DND-41 (cell line): ENCODE data around the gene LHFPL2.

Source experiments
- ATAC-seq: fragments of 200-7000 bp; cut with Tn5 transposase; 3 replicates; pipeline ENCODE4 v1.9.1; 2021; ENCODE audit warnings: low read depth; ENCODE audit not compliant: insufficient read depth
- DNase-seq: peaks from one replicate; pipeline ENCODE4 v3.0.0-alpha.2; 2020
- H2AFZ ChIP-seq: 2 replicates; pipeline ENCODE4 v1.6.0; 2012; ENCODE audit warnings: low read depth, low read length
- H3K27ac ChIP-seq: 2 replicates; pipeline ENCODE4 v1.5.1; 2012; ENCODE audit warnings: low read length, inconsistent platforms
- H3K27me3 ChIP-seq: fragments of 200-600 bp; sonication (generic); 2 replicates; pipeline ENCODE4 v1.6.0; 2012; ENCODE audit warnings: low read length, mild to moderate bottlenecking, inconsistent platforms; ENCODE audit not compliant: insufficient read depth, poor library complexity
- H3K36me3 ChIP-seq: 2 replicates; pipeline ENCODE4 v1.5.1; 2012; ENCODE audit warnings: low read length, inconsistent platforms; ENCODE audit not compliant: insufficient read depth
- H3K4me1 ChIP-seq: 2 replicates; pipeline ENCODE4 v1.5.1; 2012; ENCODE audit warnings: mild to moderate bottlenecking, low read length; ENCODE audit not compliant: insufficient read depth
- H3K4me2 ChIP-seq: 2 replicates; pipeline ENCODE4 v1.6.0; 2012; ENCODE audit warnings: mild to moderate bottlenecking, moderate library complexity, low read length, inconsistent platforms; ENCODE audit not compliant: insufficient read depth
- H3K4me3 ChIP-seq, 2 experiments: fragments of 200-600 bp in 1 of 2; shearing (Covaris generic) in 1 of 2; 2 replicates each; pipeline ENCODE4 v1.5.1; 2012 to 2016; ENCODE audit warnings: inconsistent platforms in 2 of 2, low read length in 2 of 2, mild to moderate bottlenecking in 2 of 2, low read depth in 1 of 2, moderate library complexity in 1 of 2
- H3K79me2 ChIP-seq: 2 replicates; pipeline ENCODE4 v1.6.0; 2012; ENCODE audit warnings: low read length, inconsistent platforms; ENCODE audit not compliant: insufficient read depth
- H3K9ac ChIP-seq: 2 replicates; pipeline ENCODE4 v1.6.0; 2012; ENCODE audit warnings: low read depth, mild to moderate bottlenecking, inconsistent platforms, low read length, moderate library complexity
- H3K9me3 ChIP-seq: 2 replicates; pipeline ENCODE4 v1.5.1; 2012; ENCODE audit warnings: low read length, moderate library complexity, mild to moderate bottlenecking, inconsistent platforms; ENCODE audit not compliant: insufficient read depth, severe bottlenecking
- H4K20me1 ChIP-seq: 2 replicates; pipeline ENCODE4 v1.6.0; 2012; ENCODE audit warnings: low read length; ENCODE audit not compliant: insufficient read depth
- CTCF ChIP-seq: IDR thresholded peaks from 2 replicates; pipeline ENCODE4 v1.5.1; 2012; ENCODE audit warnings: borderline replicate concordance, low read length, moderate library complexity, mild to moderate bottlenecking; ENCODE audit not compliant: poor library complexity, severe bottlenecking; ENCODE audit errors: extremely low read depth
- EZH2 ChIP-seq: IDR thresholded peaks from 3 replicates; pipeline ENCODE4 v1.6.1; 2012; ENCODE audit warnings: borderline replicate concordance, low read depth, mild to moderate bottlenecking, moderate library complexity, low read length, inconsistent platforms; ENCODE audit not compliant: severe bottlenecking

Gene LHFPL2

DNA sequence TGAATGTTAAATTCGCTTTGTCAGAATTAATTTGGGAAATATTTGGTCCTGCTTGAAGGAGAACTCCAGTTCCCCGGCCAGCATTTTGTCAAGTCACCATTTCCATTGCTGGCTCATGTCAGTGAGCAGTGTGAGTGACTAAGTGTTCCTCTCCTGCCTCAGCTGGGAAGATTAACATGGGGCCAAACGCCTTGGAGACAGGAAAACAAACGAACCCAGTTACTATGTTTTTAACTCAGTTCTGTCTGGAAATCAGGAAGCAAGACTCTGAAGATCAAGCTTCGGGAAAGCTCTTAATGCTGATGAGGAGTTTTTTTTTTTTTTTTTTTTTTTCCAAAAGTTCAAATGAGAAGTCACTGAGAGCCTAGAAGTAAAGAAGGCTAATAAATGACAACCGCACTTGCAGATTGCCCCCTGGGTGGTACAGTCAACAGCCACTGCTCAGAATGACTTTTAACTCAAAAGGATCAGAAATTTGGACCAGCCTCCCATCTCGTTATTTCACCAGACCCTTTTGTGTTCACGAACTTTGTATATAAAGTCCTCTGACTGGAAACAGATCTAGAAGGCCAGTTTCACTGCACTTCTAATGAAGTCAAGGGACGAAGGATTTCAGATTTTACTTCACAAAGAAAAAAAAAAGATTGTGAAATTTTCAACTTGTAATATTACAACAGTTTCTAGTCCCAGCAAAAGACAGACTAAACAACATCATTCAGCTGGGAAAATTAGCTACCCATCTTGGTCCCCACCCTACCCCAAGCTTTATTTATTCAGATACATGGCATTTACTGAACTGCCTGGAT is 121.3 kb downstream of the LHFPL2 start:
- Histone ChIP-seq H3K79me2 (no peaks in the 10 kb centered on the region), H3K27me3 (peaks cover 5% of the 10 kb centered on the region), H4K20me1 (no peaks in the 10 kb centered on the region), H3K36me3 (no peaks in the 10 kb centered on the region), H3K4me1 (no peaks in the 10 kb centered on the region), H3K9me3 (no peaks in the 10 kb centered on the region), H2AFZ (no peak overlapping the region), H3K27ac (no peak overlapping the region), H3K4me3 (no peak overlapping the region), H3K9ac (no peak overlapping the region), H3K4me2 (no peak overlapping the region)
- TF ChIP-seq CTCF (no peak), EZH2 (no peak)
- ATAC-seq = no peak
- no peak for DNase-seq

GRCh38 chr5:78526049-78526525 is 122.5 kb downstream of the LHFPL2 start:
- no peak for ATAC-seq

DNA sequence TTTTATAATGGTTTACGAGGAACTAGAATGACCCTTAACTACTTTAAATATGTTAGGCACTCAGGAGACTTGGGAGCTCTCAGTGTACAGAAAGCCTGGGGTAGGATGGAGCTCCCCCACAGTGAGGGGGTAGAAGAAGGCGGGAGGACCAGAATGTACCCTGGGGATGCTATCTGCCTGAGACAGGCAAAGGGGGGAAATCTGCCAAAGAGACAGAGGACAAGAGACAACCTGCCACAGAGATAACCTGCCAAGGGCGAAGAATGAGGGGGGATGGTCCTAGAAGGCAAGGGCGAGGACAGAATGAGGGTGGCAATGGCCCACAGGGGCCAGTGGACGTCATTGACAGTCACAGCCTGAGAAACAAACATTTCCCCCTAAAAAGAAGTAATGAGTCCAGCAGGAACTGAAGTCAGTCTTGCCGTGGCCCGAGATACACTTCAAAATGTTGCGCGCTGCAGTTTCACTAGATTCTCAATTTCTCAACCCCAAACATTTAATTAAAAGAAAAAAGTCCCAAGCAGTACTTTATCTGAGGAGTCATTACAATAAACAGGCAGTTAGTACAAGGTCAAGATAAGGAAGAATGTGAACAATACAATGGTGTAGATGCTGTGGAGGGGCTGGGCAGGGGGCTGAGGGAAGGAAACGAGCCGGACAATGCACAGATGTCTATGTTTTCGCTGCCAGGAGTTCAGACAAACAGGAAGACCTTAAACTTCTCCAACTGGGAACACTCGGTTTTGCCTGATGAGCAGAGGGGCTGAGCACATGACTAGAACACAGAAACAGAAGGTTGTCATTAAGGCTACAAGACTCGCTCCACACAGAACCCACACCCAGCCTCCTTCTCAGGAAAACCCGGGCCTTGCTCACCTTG is 125.0 kb downstream of the LHFPL2 start:
- no peaks in the 10 kb centered on the region for H3K79me2 ChIP-seq
- no peaks in the 10 kb centered on the region for H3K4me1 ChIP-seq
- H3K36me3 ChIP-seq = no peaks in the 10 kb centered on the region
- ATAC-seq (no peak), DNase-seq (no peak)
- no peak overlapping the region for H3K4me2 ChIP-seq
- H3K9me3 ChIP-seq = no peaks in the 10 kb centered on the region
- no peak overlapping the region for H3K27ac ChIP-seq
- H2AFZ ChIP-seq = no peak overlapping the region
- H3K9ac ChIP-seq = no peak overlapping the region
- H3K27me3 ChIP-seq = peaks cover 9% of the 10 kb centered on the region
- no peak overlapping the region for H3K4me3 ChIP-seq
- H4K20me1 ChIP-seq = no peaks in the 10 kb centered on the region
- TF ChIP-seq CTCF (no peak), EZH2 (no peak)

More at GRCh38 chr5:78526049-78526525, 122.5 kb downstream of the LHFPL2 start:
- no peak overlapping the region for H3K4me2 ChIP-seq
- H4K20me1 ChIP-seq = no peaks in the 10 kb centered on the region
- H3K27ac ChIP-seq = no peak overlapping the region
- TF ChIP-seq CTCF = no peak
- no peaks in the 10 kb centered on the region for H3K4me1 ChIP-seq
- H3K79me2 ChIP-seq = no peaks in the 10 kb centered on the region
- no peak overlapping the region for H2AFZ ChIP-seq
- no peaks in the 10 kb centered on the region for H3K36me3 ChIP-seq
- peaks cover 5% of the 10 kb centered on the region for H3K27me3 ChIP-seq
- H3K4me3 ChIP-seq = no peak overlapping the region
- DNase-seq = no peak
- H3K9me3 ChIP-seq = no peaks in the 10 kb centered on the region
- no peak overlapping the region for H3K9ac ChIP-seq
